GM20000 (cell line): ENCODE measurements around the gene DPM3.

Experiments
- DNase-seq: peaks from one replicate; pipeline ENCODE4 v3.0.0; 2012; ENCODE audit warnings: low spot score
- CTCF ChIP-seq: IDR thresholded peaks from 2 replicates; pipeline ENCODE4 v1.5.1; 2012; ENCODE audit warnings: mild to moderate bottlenecking, control low read depth; ENCODE audit errors: extremely low read depth, missing control alignments

DPM3 gene

GRCh38 chr1:155128755-155129473 is 11.4 kb downstream of the DPM3 start:
- no peak for DNase-seq
- TF ChIP-seq CTCF: no peak

GRCh38 chr1:155127967-155128754 is 12.2 kb downstream of the DPM3 start:
- no peak for DNase-seq
- no peak for TF ChIP-seq CTCF

GRCh38 chr1:155127105-155127966 is 13.0 kb downstream of the DPM3 start, which contains the start of gene EFNA1:
EFNA1 (plus strand) TSS chr1:155127876; CDS start chr1:155127978, 102 bp downstream.
- peak; percentile 68 for DNase-seq
- TF ChIP-seq CTCF: no peak

GRCh38 chr1:155126556-155127104 is 13.7 kb downstream of the DPM3 start:
- DNase-seq: no peak
- no peak for TF ChIP-seq CTCF

- TF ChIP-seq CTCF: no peak
- DNase-seq: no peak
Observed at GRCh38 chr1:155125946-155126555, 14.3 kb downstream of the DPM3 start.

GRCh38 chr1:155125511-155125945 is 14.8 kb downstream of the DPM3 start:
- no peak for DNase-seq
- TF ChIP-seq CTCF: no peak
